Stimulated activated CD4-positive, alpha-beta T cell treated with anti-CD3 and anti-CD28 coated beads, Interleukin-2, amount 100 ng/mL, for 24 hours (primary cell): ENCODE measurements around the gene CEP85.
"Not testable (repeated sequence)": the region's sequence is repeated elsewhere in the genome, so short reads cannot be mapped to it uniquely, and the experiment has no call there.

Source experiments
- DNase-seq, 2 donors: peaks; one replicate each; pipeline ENCODE4 v3.0.0-alpha.2; 2020

The CEP85 gene

GRCh38 chr1:26224606-26225005, 9.4 kb upstream of the CEP85 start:
- no peak for DNase-seq

GRCh38 chr1:26225033-26225831, 8.8 kb upstream of the CEP85 start:
- peak; percentile 56 to 64 for DNase-seq

- DNase-seq, result not testable (repeated sequence)
These were observed 3.3 kb upstream of the CEP85 start for GRCh38 chr1:26230682-26231081.

- peak in 1 of 2 donors; percentile 11 for DNase-seq
These were observed 807 bp downstream of the CEP85 start for GRCh38 chr1:26234644-26235370.

- DNase-seq, result no peak
These were observed 3.4 kb downstream of the CEP85 start for GRCh38 chr1:26237230-26237966.

- DNase-seq, result no peak
These were observed 5.9 kb downstream of the CEP85 start for GRCh38 chr1:26239936-26240335.

GRCh38 chr1:26252718-26253117, 18.7 kb downstream of the CEP85 start:
- DNase-seq, result no peak

- DNase-seq, result no peak
These were observed 20.4 kb downstream of the CEP85 start for GRCh38 chr1:26254404-26254803.

- DNase-seq, result no peak
These were observed 23.2 kb downstream of the CEP85 start for GRCh38 chr1:26257222-26257621.

GRCh38 chr1:26259005-26259404, 25.0 kb downstream of the CEP85 start:
- DNase-seq, result no peak

- no peak for DNase-seq
These were observed 25.6 kb downstream of the CEP85 start for GRCh38 chr1:26259578-26259977.

- no peak for DNase-seq
These were observed 29.2 kb downstream of the CEP85 start for GRCh38 chr1:26263212-26263611.

GRCh38 chr1:26265405-26265804, 31.4 kb downstream of the CEP85 start:
- no peak for DNase-seq

- DNase-seq, result no peak
These were observed 34.5 kb downstream of the CEP85 start for GRCh38 chr1:26268290-26269197.

GRCh38 chr1:26269198-26269550, 35.2 kb downstream of the CEP85 start:
- DNase-seq, result no peak

- DNase-seq, result peak in 1 of 2 donors; percentile 20
These were observed 40.9 kb downstream of the CEP85 start for GRCh38 chr1:26274801-26275425.

- DNase-seq, result peak; percentile 82 to 85
These were observed 41.8 kb downstream of the CEP85 start for GRCh38 chr1:26275580-26276431.

- no peak for DNase-seq
These were observed 42.4 kb downstream of the CEP85 start for GRCh38 chr1:26276432-26276838.

- DNase-seq, result no peak
These were observed 43.3 kb downstream of the CEP85 start for GRCh38 chr1:26277261-26277661.

- no peak for DNase-seq
These were observed 43.7 kb downstream of the CEP85 start for GRCh38 chr1:26277719-26278118.

- DNase-seq, result peak in 1 of 2 donors; percentile 29
These were observed 44.3 kb downstream of the CEP85 start for GRCh38 chr1:26278303-26278702.
